Activated B cell treated with CpG ODN at 0.5 μM for 24 hours (primary cell): ENCODE results near the gene KRTAP4-8. TPM values are rescaled to one million over a fixed set of nuclear protein-coding genes. Genes with fewer than 3 reads are reported as not detected.

ENCODE experiments used
- ATAC-seq: fragments of 200-7000 bp; cut with Tn5 transposase; one replicate; pipeline ENCODE4 v1.10.0; 2021; ENCODE audit warnings: low read depth, mild to moderate bottlenecking, moderate library complexity
- CTCF ChIA-PET: fragments of 350-600 bp; sonication (Branson Sonifier 250); formaldehyde crosslinking; loops from one replicate; lab custom pipeline; 2021; ENCODE audit warnings: antibody characterized with exemption; lab: Charles Lee
- POLR2A ChIA-PET: fragments of 350-600 bp; sonication (Branson Sonifier 250); formaldehyde crosslinking; loops from one replicate; lab custom pipeline; 2021; ENCODE audit warnings: antibody characterized with exemption; lab: Charles Lee
- DNase-seq: peaks from one replicate; pipeline ENCODE4 v3.0.0; 2022
- H3K27ac Mint-ChIP-seq: one replicate; pipeline ENCODE4 v1.8.0; 2020; ENCODE audit warnings: mixed read lengths
- H3K27me3 Mint-ChIP-seq: one replicate; pipeline ENCODE4 v1.8.0; 2021; ENCODE audit warnings: mixed read lengths
- H3K36me3 Mint-ChIP-seq: one replicate; pipeline ENCODE4 v1.8.0; 2021; ENCODE audit warnings: low read depth, mixed read lengths
- H3K4me1 Mint-ChIP-seq: one replicate; pipeline ENCODE4 v1.8.0; 2021; ENCODE audit warnings: mixed read lengths
- H3K4me3 Mint-ChIP-seq: one replicate; pipeline ENCODE4 v1.8.0; 2020; ENCODE audit warnings: mild to moderate bottlenecking, mixed read lengths
- H3K9me3 Mint-ChIP-seq: one replicate; pipeline ENCODE4 v1.8.0; 2020; ENCODE audit warnings: mixed read lengths
- CTCF ChIP-seq: fragments of 200-600 bp; IDR thresholded peaks from one replicate; pipeline ENCODE4 v1.8.0; 2022; ENCODE audit warnings: antibody characterized with exemption, mild to moderate bottlenecking
- intact Hi-C: fragments of 100-400 bp; cut with micrococcal nuclease; formaldehyde crosslinking; loops from one replicate; pipeline ENCODE4 v1.15.1; 2024
- total RNA-seq: library from RNA; stranded (reverse); gene quantifications from 2 replicates; pipeline ENCODE4 v1.2.3, GENCODE V29; 2022

Gene KRTAP4-8
- total RNA-seq, 1 donor from 2014 or later, result not detected

- POLR2A ChIA-PET, result no interaction called here
- intact Hi-C loops, result no loop called here
- Mint-ChIP-seq H3K27ac (no peak overlapping the region), H3K4me3 (no peak overlapping the region), H3K4me1 (no peaks in the 10 kb centered on the region), H3K9me3 (peaks cover 11% of the 10 kb centered on the region), H3K36me3 (no peaks in the 10 kb centered on the region), H3K27me3 (peaks cover 34% of the 10 kb centered on the region)
- DNase-seq (no peak), ATAC-seq (no peak)
- TF ChIP-seq CTCF, result no peak
- CTCF ChIA-PET, result no interaction called here
Observed at GRCh38 chr17:41054025-41054424, 43.9 kb downstream of the KRTAP4-8 start.

GRCh38 chr17:41052566-41052965 lies 45.4 kb downstream of the KRTAP4-8 start:
- peaks cover 9% of the 10 kb centered on the region for H3K9me3 Mint-ChIP-seq
- POLR2A ChIA-PET, result no interaction called here

GRCh38 chr17:41049110-41049509 lies 48.8 kb downstream of the KRTAP4-8 start:
- H3K4me3 Mint-ChIP-seq, result no peak overlapping the region
- intact Hi-C loops, result no loop called here
- H3K9me3 Mint-ChIP-seq, result peaks cover 4% of the 10 kb centered on the region
- no peak for ATAC-seq
- POLR2A ChIA-PET, result no interaction called here
- TF ChIP-seq CTCF, result no peak
- peaks cover 23% of the 10 kb centered on the region for H3K27me3 Mint-ChIP-seq
- no peak overlapping the region for H3K27ac Mint-ChIP-seq
- no peaks in the 10 kb centered on the region for H3K4me1 Mint-ChIP-seq
- H3K36me3 Mint-ChIP-seq, result no peaks in the 10 kb centered on the region
- no peak for DNase-seq
- CTCF ChIA-PET, result no interaction called here

More at GRCh38 chr17:41052566-41052965, 45.4 kb downstream of the KRTAP4-8 start:
- H3K4me3 Mint-ChIP-seq, result no peak overlapping the region
- H3K27ac Mint-ChIP-seq, result no peak overlapping the region
- no peak for TF ChIP-seq CTCF
- CTCF ChIA-PET, result no interaction called here
- DNase-seq (no peak), ATAC-seq (no peak)
- no peaks in the 10 kb centered on the region for H3K36me3 Mint-ChIP-seq
- H3K27me3 Mint-ChIP-seq, result peaks cover 30% of the 10 kb centered on the region
- no peaks in the 10 kb centered on the region for H3K4me1 Mint-ChIP-seq
- intact Hi-C loops, result no loop called here

- DNase-seq (no peak), ATAC-seq (no peak)
- peaks cover 23% of the 10 kb centered on the region for H3K27me3 Mint-ChIP-seq
- H3K4me3 Mint-ChIP-seq, result no peak overlapping the region
- TF ChIP-seq CTCF, result no peak
- H3K36me3 Mint-ChIP-seq, result no peaks in the 10 kb centered on the region
- H3K4me1 Mint-ChIP-seq, result no peaks in the 10 kb centered on the region
- peaks cover 4% of the 10 kb centered on the region for H3K9me3 Mint-ChIP-seq
- ChIA-PET POLR2A (no interaction called here), CTCF (no interaction called here)
- no peak overlapping the region for H3K27ac Mint-ChIP-seq
- intact Hi-C loops, result no loop called here
Observed at GRCh38 chr17:41048441-41048840, 49.5 kb downstream of the KRTAP4-8 start.

Other genes with a start within 250 kb of the KRTAP4-8 start
- gene KRT12, start 230.9 kb downstream of the KRTAP4-8 start, total RNA-seq, result not detected in 2 replicates
- not detected in 2 replicates for gene KRT20, start 212.9 kb downstream of the KRTAP4-8 start, total RNA-seq
- not detected in 2 replicates for gene KRT23, start 160.5 kb downstream of the KRTAP4-8 start, total RNA-seq
- gene KRT39, start 131.2 kb downstream of the KRTAP4-8 start, total RNA-seq, result not detected in 2 replicates
- gene KRT40, start 113.8 kb downstream of the KRTAP4-8 start, total RNA-seq, result not detected in 2 replicates
- not detected in 2 replicates for gene KRTAP3-3, start 104.0 kb downstream of the KRTAP4-8 start, total RNA-seq
- not detected in 2 replicates for gene KRTAP3-2, start 98.2 kb downstream of the KRTAP4-8 start, total RNA-seq
- gene KRTAP3-1, start 89.0 kb downstream of the KRTAP4-8 start, total RNA-seq, result not detected in 2 replicates
- gene KRTAP1-5, start 70.9 kb downstream of the KRTAP4-8 start, total RNA-seq, result not detected in 2 replicates
- not detected in 2 replicates for gene KRTAP1-4, start 67.9 kb downstream of the KRTAP4-8 start, total RNA-seq
- gene KRTAP1-3, start 63.3 kb downstream of the KRTAP4-8 start, total RNA-seq, result not detected in 2 replicates
- gene KRTAP1-1, start 56.7 kb downstream of the KRTAP4-8 start, total RNA-seq, result not detected in 2 replicates
- not detected in 2 replicates for gene KRTAP2-1, start 50.8 kb downstream of the KRTAP4-8 start, total RNA-seq
- not detected in 2 replicates for gene KRTAP2-2, start 42.9 kb downstream of the KRTAP4-8 start, total RNA-seq
- gene KRTAP2-3, start 38.0 kb downstream of the KRTAP4-8 start, total RNA-seq, result not detected in 2 replicates
- not detected in 2 replicates for gene KRTAP2-4, start 32.3 kb downstream of the KRTAP4-8 start, total RNA-seq
- not detected in 2 replicates for gene KRTAP4-7, start 14.0 kb downstream of the KRTAP4-8 start, total RNA-seq
- not detected in 2 replicates for gene KRTAP4-16, start 4.1 kb upstream of the KRTAP4-8 start, total RNA-seq
- not detected in 2 replicates for gene KRTAP4-9, start 7.2 kb upstream of the KRTAP4-8 start, total RNA-seq
- gene KRTAP4-11, start 20.2 kb upstream of the KRTAP4-8 start, total RNA-seq, result not detected in 2 replicates
- gene KRTAP4-12, start 26.0 kb upstream of the KRTAP4-8 start, total RNA-seq, result not detected in 2 replicates
- gene KRTAP4-6, start 42.4 kb upstream of the KRTAP4-8 start, total RNA-seq, result not detected in 2 replicates
- gene KRTAP4-5, start 51.7 kb upstream of the KRTAP4-8 start, total RNA-seq, result not detected in 2 replicates
- not detected in 2 replicates for gene KRTAP4-4, start 62.6 kb upstream of the KRTAP4-8 start, total RNA-seq
- gene KRTAP4-3, start 70.1 kb upstream of the KRTAP4-8 start, total RNA-seq, result not detected in 2 replicates
- not detected in 2 replicates for gene KRTAP4-2, start 80.1 kb upstream of the KRTAP4-8 start, total RNA-seq
- not detected in 2 replicates for gene KRTAP4-1, start 86.8 kb upstream of the KRTAP4-8 start, total RNA-seq
- not detected in 2 replicates for gene KRTAP9-1, start 91.7 kb upstream of the KRTAP4-8 start, total RNA-seq
- gene KRTAP9-2, start 128.5 kb upstream of the KRTAP4-8 start, total RNA-seq, result not detected in 2 replicates
- not detected in 2 replicates for gene KRTAP9-3, start 134.3 kb upstream of the KRTAP4-8 start, total RNA-seq
- not detected in 2 replicates for gene KRTAP9-8, start 139.9 kb upstream of the KRTAP4-8 start, total RNA-seq
- gene KRTAP9-4, start 151.5 kb upstream of the KRTAP4-8 start, total RNA-seq, result not detected in 2 replicates
- not detected in 2 replicates for gene KRTAP9-9, start 157.2 kb upstream of the KRTAP4-8 start, total RNA-seq
- not detected in 2 replicates for gene KRTAP9-6, start 167.2 kb upstream of the KRTAP4-8 start, total RNA-seq
- not detected in 2 replicates for gene KRTAP9-7, start 177.6 kb upstream of the KRTAP4-8 start, total RNA-seq
- gene KRTAP29-1, start 204.7 kb upstream of the KRTAP4-8 start, total RNA-seq, result not detected in 2 replicates
- gene KRTAP16-1, start 211.2 kb upstream of the KRTAP4-8 start, total RNA-seq, result not detected in 2 replicates
- gene KRTAP17-1, start 217.6 kb upstream of the KRTAP4-8 start, total RNA-seq, result not detected in 2 replicates